HCT116 (cell line): ENCODE data around the gene ADORA1. TPM values are rescaled to one million over a fixed set of nuclear protein-coding genes. Genes with fewer than 3 reads are reported as not detected.

ENCODE experiments used
- ATAC-seq: fragments of 200-7000 bp; cut with Tn5 transposase; 2 replicates; pipeline ENCODE4 v1.9.1; 2020; ENCODE audit warnings: mild to moderate bottlenecking, moderate library complexity
- BruUV-seq: library from RNA; stranded (reverse); fragments of 400-500 nt; replicated peaks from 2 replicates; lab custom pipeline; 2021; lab: Mats Ljungman, UMichigan
- CTCF ChIA-PET: fragments of 300-600 bp; sonication (Branson Sonifier 250); formaldehyde crosslinking; loops from one replicate; lab custom pipeline; 2021; ENCODE audit warnings: antibody characterized with exemption; lab: Charles Lee
- POLR2A ChIA-PET: fragments of 300-600, 350-600 bp; sonication (Branson Sonifier 250); formaldehyde crosslinking; loops from one replicate; lab custom pipeline; 2021; ENCODE audit warnings: antibody characterized with exemption; lab: Charles Lee
- RAD21 ChIA-PET, 2 experiments: fragments of 300-600 bp; sonication (Branson Sonifier 250); formaldehyde crosslinking; loops; one replicate each; lab custom pipeline; 2023; ENCODE audit warnings: low total read pairs in 2 of 2; ENCODE audit not compliant: uncharacterized antibody in 2 of 2, unreplicated experiment in 2 of 2, low non-redundant PET in 1 of 2; lab: Charles Lee
- DNase-seq: peaks from one replicate; pipeline ENCODE4 v3.0.0-alpha.2; 2010; ENCODE audit warnings: low read depth, low spot score
- H2AFZ ChIP-seq: fragments of 200-600 bp; shearing (Covaris generic), sonication (generic); 2 replicates; pipeline ENCODE4 v1.6.1; 2017; ENCODE audit warnings: low read depth, mixed run types, mixed read lengths, antibody characterized with exemption, low read length; ENCODE audit not compliant: poor library complexity, severe bottlenecking
- H3K27ac ChIP-seq: 2 replicates; pipeline ENCODE4 v1.5.1; 2012; ENCODE audit warnings: low read depth, low read length
- H3K27me3 ChIP-seq: fragments of 200-600 bp; sonication (generic); 2 replicates; pipeline ENCODE4 v1.6.1; 2016; ENCODE audit warnings: mixed run types, low read length, mixed read lengths; ENCODE audit not compliant: insufficient read depth
- H3K36me3 ChIP-seq, 2 experiments: fragments of 200-500 bp in 1 of 2; fragments of 200-600 bp in 1 of 2; sonication (Bioruptor generic) in 1 of 2; sonication (generic) in 1 of 2; 2 replicates each; pipeline versions ENCODE4 v1.5.1 to v1.6.1; 2014 to 2016; ENCODE audit warnings: low read length in 2 of 2, inconsistent platforms in 1 of 2, mixed read lengths in 1 of 2, mixed run types in 1 of 2; ENCODE audit not compliant: insufficient read depth in 2 of 2, control insufficient read depth in 1 of 2
- H3K4me1 ChIP-seq, 2 experiments: fragments of 200-600 bp in 1 of 2; sonication (generic) in 1 of 2; 2 replicates each; pipeline versions ENCODE4 v1.5.1 to v1.6.1; 2012 to 2017; ENCODE audit warnings: low read length in 2 of 2, inconsistent platforms in 1 of 2, mild to moderate bottlenecking in 1 of 2, mixed read lengths in 1 of 2, mixed run types in 1 of 2, moderate library complexity in 1 of 2; ENCODE audit not compliant: insufficient read depth in 2 of 2, control insufficient read depth in 1 of 2
- H3K4me2 ChIP-seq: fragments of 200-600 bp; sonication (generic); 2 replicates; pipeline ENCODE4 v1.6.1; 2017; ENCODE audit warnings: mixed run types, low read length, mixed read lengths
- H3K4me3 ChIP-seq, 2 experiments: fragments of 200-600 bp in 1 of 2; sonication (generic) in 1 of 2; replicated peaks in 1 of 2; 2 replicates each; pipeline ENCODE4 v1.5.1; 2011 to 2016; ENCODE audit warnings: low read length in 2 of 2, control low read depth in 1 of 2, low read depth in 1 of 2, mild to moderate bottlenecking in 1 of 2, mixed read lengths in 1 of 2, mixed run types in 1 of 2
- H3K79me2 ChIP-seq: fragments of 200-600 bp; sonication (generic); 2 replicates; pipeline ENCODE4 v1.6.1; 2017; ENCODE audit warnings: mild to moderate bottlenecking, mixed run types, low read length, moderate library complexity, mixed read lengths; ENCODE audit not compliant: insufficient read depth
- H3K9ac ChIP-seq: fragments of 200-600 bp; sonication (generic); 2 replicates; pipeline ENCODE4 v1.6.1; 2016; ENCODE audit warnings: low read length, mixed read lengths
- H3K9me2 ChIP-seq: fragments of 200-600 bp; sonication (generic), shearing (Covaris generic); 2 replicates; pipeline ENCODE4 v1.6.1; 2017; ENCODE audit warnings: mixed run types, mild to moderate bottlenecking, moderate library complexity; ENCODE audit not compliant: insufficient read depth
- H3K9me3 ChIP-seq, 2 experiments: fragments of 200-500 bp in 1 of 2; fragments of 200-600 bp in 1 of 2; sonication (Bioruptor generic) in 1 of 2; sonication (generic) in 1 of 2; 2 replicates each; pipeline ENCODE4 v1.6.1; 2014 to 2017; ENCODE audit warnings: low read length in 2 of 2, mixed read lengths in 2 of 2, inconsistent platforms in 1 of 2, low read depth in 1 of 2, mild to moderate bottlenecking in 1 of 2, mixed run types in 1 of 2, moderate library complexity in 1 of 2; ENCODE audit not compliant: control insufficient read depth in 1 of 2, insufficient read depth in 1 of 2
- H4K20me1 ChIP-seq: fragments of 200-600 bp; sonication (generic), shearing (Covaris generic); 2 replicates; pipeline ENCODE4 v1.6.1; 2017; ENCODE audit warnings: mixed run types, mild to moderate bottlenecking, moderate library complexity; ENCODE audit not compliant: insufficient read depth
- EGR1 ChIP-seq: IDR thresholded peaks from 2 replicates; pipeline ENCODE4 v1.6.1; 2012; ENCODE audit warnings: low read depth
- ELF1 ChIP-seq: IDR thresholded peaks from 2 replicates; pipeline ENCODE4 v1.6.1; 2012; ENCODE audit warnings: low read depth, borderline replicate concordance
- JUND ChIP-seq: IDR thresholded peaks from 2 replicates; pipeline ENCODE4 v1.6.1; 2012
- MAX ChIP-seq: IDR thresholded peaks from 2 replicates; pipeline ENCODE4 v1.6.1; 2012
- POLR2AphosphoS5 ChIP-seq: IDR thresholded peaks from 2 replicates; pipeline ENCODE4 v1.6.1; 2011; ENCODE audit warnings: mild to moderate bottlenecking, low read depth, low read length, moderate library complexity
- RAD21 ChIP-seq: IDR thresholded peaks from 2 replicates; pipeline ENCODE4 v1.6.1; 2012; ENCODE audit warnings: low read depth, mild to moderate bottlenecking
- SP1 ChIP-seq: IDR thresholded peaks from 2 replicates; pipeline ENCODE4 v1.6.1; 2012; ENCODE audit warnings: low read depth
- SRF ChIP-seq: IDR thresholded peaks from 2 replicates; pipeline ENCODE4 v1.6.1; 2012; ENCODE audit warnings: low read depth
- TCF7L2 ChIP-seq: IDR thresholded peaks from 2 replicates; pipeline ENCODE4 v1.7.0; 2011; ENCODE audit warnings: borderline replicate concordance, inconsistent platforms; ENCODE audit not compliant: insufficient read depth, insufficient read length; ENCODE audit errors: extremely low read depth
- ZNF274 ChIP-seq: fragments of 200-500 bp; sonication (Bioruptor generic); IDR thresholded peaks from 2 replicates; pipeline ENCODE4 v1.6.1; 2014; ENCODE audit warnings: mild to moderate bottlenecking, low read depth, low read length, inconsistent platforms
- intact Hi-C: fragments of 100-400 bp; cut with micrococcal nuclease; formaldehyde crosslinking; loops from 2 replicates; pipeline ENCODE4 v1.10.0; 2022
- total RNA-seq: library from RNA; stranded (reverse); gene quantifications from one replicate; pipeline ENCODE4 v1.2.1, GENCODE V29; 2021; ENCODE audit not compliant: unreplicated experiment
- TF ChIP-seq, protein P1 (sequence below): IDR thresholded peaks from 2 replicates; pipeline ENCODE4 v1.6.1; 2012; ENCODE audit warnings: low read depth

Gene ADORA1
- total RNA-seq, 1 experiment from 2014 or later, result 2.8 TPM

- Histone ChIP-seq H3K4me2 (no peak overlapping the region), H3K36me3 (no peaks in the 10 kb centered on the region), H2AFZ (no peak overlapping the region), H3K9me2 (no peaks in the 10 kb centered on the region), H3K27me3 (peaks cover 7% of the 10 kb centered on the region; the same call in 1 of the 2 replicates), H3K79me2 (no peaks in the 10 kb centered on the region), H3K4me1 (peaks cover 22 to 53% of the 10 kb centered on the region in 2 experiments; a peak in 3 of 4 replicates), H3K4me3 (no peak overlapping the region), H3K9ac (no peak overlapping the region), H3K27ac (no peak overlapping the region), H4K20me1 (no peaks in the 10 kb centered on the region), H3K9me3 (no peaks in the 10 kb centered on the region)
- ChIA-PET POLR2A (no interaction called here), CTCF (interaction anchor here (0.6 to 1.8 kb wide), 5 partner anchors 9 to 142 kb away, joined by 3 to 8 read pairs (median 4); no protein-coding TSS in a partner anchor), RAD21 (no interaction called here)
- ATAC-seq, result no peak
- intact Hi-C loops, result no loop called here
- TF ChIP-seq MAX (no peak), SP1 (no peak), EGR1 (no peak), ZNF274 (no peak), RAD21 (no peak), TCF7L2 (no peak), JUND (no peak), SRF (no peak), POLR2AphosphoS5 (no peak), ELF1 (no peak)
- TF ChIP-seq, protein P1, sequence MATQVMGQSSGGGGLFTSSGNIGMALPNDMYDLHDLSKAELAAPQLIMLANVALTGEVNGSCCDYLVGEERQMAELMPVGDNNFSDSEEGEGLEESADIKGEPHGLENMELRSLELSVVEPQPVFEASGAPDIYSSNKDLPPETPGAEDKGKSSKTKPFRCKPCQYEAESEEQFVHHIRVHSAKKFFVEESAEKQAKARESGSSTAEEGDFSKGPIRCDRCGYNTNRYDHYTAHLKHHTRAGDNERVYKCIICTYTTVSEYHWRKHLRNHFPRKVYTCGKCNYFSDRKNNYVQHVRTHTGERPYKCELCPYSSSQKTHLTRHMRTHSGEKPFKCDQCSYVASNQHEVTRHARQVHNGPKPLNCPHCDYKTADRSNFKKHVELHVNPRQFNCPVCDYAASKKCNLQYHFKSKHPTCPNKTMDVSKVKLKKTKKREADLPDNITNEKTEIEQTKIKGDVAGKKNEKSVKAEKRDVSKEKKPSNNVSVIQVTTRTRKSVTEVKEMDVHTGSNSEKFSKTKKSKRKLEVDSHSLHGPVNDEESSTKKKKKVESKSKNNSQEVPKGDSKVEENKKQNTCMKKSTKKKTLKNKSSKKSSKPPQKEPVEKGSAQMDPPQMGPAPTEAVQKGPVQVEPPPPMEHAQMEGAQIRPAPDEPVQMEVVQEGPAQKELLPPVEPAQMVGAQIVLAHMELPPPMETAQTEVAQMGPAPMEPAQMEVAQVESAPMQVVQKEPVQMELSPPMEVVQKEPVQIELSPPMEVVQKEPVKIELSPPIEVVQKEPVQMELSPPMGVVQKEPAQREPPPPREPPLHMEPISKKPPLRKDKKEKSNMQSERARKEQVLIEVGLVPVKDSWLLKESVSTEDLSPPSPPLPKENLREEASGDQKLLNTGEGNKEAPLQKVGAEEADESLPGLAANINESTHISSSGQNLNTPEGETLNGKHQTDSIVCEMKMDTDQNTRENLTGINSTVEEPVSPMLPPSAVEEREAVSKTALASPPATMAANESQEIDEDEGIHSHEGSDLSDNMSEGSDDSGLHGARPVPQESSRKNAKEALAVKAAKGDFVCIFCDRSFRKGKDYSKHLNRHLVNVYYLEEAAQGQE, result no peak
- no TSS peak for BruUV-seq
- no peak for DNase-seq
Measured at GRCh38 chr1:203124546-203125317, 2.8 kb upstream of the ADORA1 start.
